HG03439 (cell line): ENCODE measurements around the gene ARRB2.

Experiments used
- ATAC-seq: cut with Tn5 transposase; IDR thresholded peaks from one replicate; pipeline ENCODE4 v1.9.1; 2021; ENCODE audit warnings: mild to moderate bottlenecking, moderate library complexity; ENCODE audit not compliant: unreplicated experiment

The ARRB2 gene

GRCh38 chr17:4722678-4723240, 12.3 kb downstream of the ARRB2 start:
- ATAC-seq = no peak

- ATAC-seq = no peak
These were observed 14.2 kb downstream of the ARRB2 start for GRCh38 chr17:4724650-4725049.

GRCh38 chr17:4725646-4726310, 15.3 kb downstream of the ARRB2 start:
- no peak for ATAC-seq

GRCh38 chr17:4728124-4728523, 17.7 kb downstream of the ARRB2 start:
- no peak for ATAC-seq

GRCh38 chr17:4733073-4733531, 22.7 kb downstream of the ARRB2 start:
- no peak for ATAC-seq

GRCh38 chr17:4734857-4735475, 24.5 kb downstream of the ARRB2 start:
- ATAC-seq = no peak

GRCh38 chr17:4735876-4736651, 25.6 kb downstream of the ARRB2 start:
- ATAC-seq = no peak

GRCh38 chr17:4738136-4739121, 28.0 kb downstream of the ARRB2 start:
- ATAC-seq = no peak

- ATAC-seq = no peak
These were observed 28.9 kb downstream of the ARRB2 start, which contains the start of the genes CXCL16 and ZMYND15 for GRCh38 chr17:4739122-4740024. TSS of gene CXCL16 (minus strand) at chr17:4739928. CDS start at chr17:4739339, 589 bp downstream. TSS of gene ZMYND15 (plus strand) at chr17:4739833. CDS start at chr17:4740549, 716 bp downstream.

GRCh38 chr17:4740025-4740351, 29.6 kb downstream of the ARRB2 start:
- no peak for ATAC-seq

- ATAC-seq = no peak
These were observed 30.2 kb downstream of the ARRB2 start for GRCh38 chr17:4740584-4740983.

- no peak for ATAC-seq
These were observed 31.1 kb downstream of the ARRB2 start for GRCh38 chr17:4741544-4741943.

GRCh38 chr17:4742133-4742532, 31.7 kb downstream of the ARRB2 start:
- ATAC-seq = no peak

- ATAC-seq = no peak
These were observed 32.2 kb downstream of the ARRB2 start for GRCh38 chr17:4742629-4743028.

GRCh38 chr17:4743216-4743615, 32.8 kb downstream of the ARRB2 start:
- no peak for ATAC-seq

- ATAC-seq = no peak
These were observed 33.5 kb downstream of the ARRB2 start for GRCh38 chr17:4743898-4744297.

- no peak for ATAC-seq
These were observed 34.9 kb downstream of the ARRB2 start for GRCh38 chr17:4744999-4745969.

GRCh38 chr17:4747847-4748246, 37.4 kb downstream of the ARRB2 start:
- no peak for ATAC-seq
